Chondrocyte (in vitro differentiated cells): ENCODE data around the gene C16orf90. TPM values are rescaled to one million over a fixed set of nuclear protein-coding genes. Genes with fewer than 3 reads are reported as not detected.

ENCODE experiments used
- DNase-seq: peaks from one replicate; pipeline ENCODE4 v3.0.0; 2021; ENCODE audit warnings: mixed read lengths, low spot score
- H3K27ac Mint-ChIP-seq: one replicate; pipeline ENCODE4 v1.8.0; 2021; ENCODE audit warnings: mild to moderate bottlenecking, moderate library complexity, mixed read lengths; ENCODE audit not compliant: unreplicated experiment
- H3K27me3 Mint-ChIP-seq: 2 replicates; pipeline ENCODE4 v1.8.0; 2021; ENCODE audit warnings: low read depth, mixed read lengths
- H3K36me3 Mint-ChIP-seq: 2 replicates; pipeline ENCODE4 v1.8.0; 2021; ENCODE audit warnings: low read depth, mixed read lengths
- H3K4me1 Mint-ChIP-seq: 2 replicates; pipeline ENCODE4 v1.8.0; 2021; ENCODE audit warnings: low read depth, mild to moderate bottlenecking, mixed read lengths
- H3K4me3 Mint-ChIP-seq: one replicate; pipeline ENCODE4 v1.8.0; 2021; ENCODE audit warnings: mild to moderate bottlenecking, moderate library complexity, mixed read lengths; ENCODE audit not compliant: unreplicated experiment
- H3K9me3 Mint-ChIP-seq: 2 replicates; pipeline ENCODE4 v1.8.0; 2021; ENCODE audit warnings: low read depth, mixed read lengths
- CTCF ChIP-seq: fragments of 200-600 bp; sonication (generic); IDR thresholded peaks from 2 replicates; pipeline ENCODE4 v1.5.0; 2021; ENCODE audit warnings: antibody characterized with exemption, mild to moderate bottlenecking, moderate library complexity
- total RNA-seq: library from RNA; stranded (reverse); gene quantifications from 3 replicates; pipeline ENCODE4 v1.2.1, GENCODE V29; 2021

The C16orf90 gene
- total RNA-seq, 1 donor from 2014 or later = not detected

- Mint-ChIP-seq H3K27ac (no peak overlapping the region), H3K9me3 (no peaks in the 10 kb centered on the region), H3K4me3 (no peak overlapping the region), H3K36me3 (peaks cover 5% of the 10 kb centered on the region), H3K27me3 (no peaks in the 10 kb centered on the region), H3K4me1 (peaks cover 16% of the 10 kb centered on the region)
- no peak for TF ChIP-seq CTCF
- no peak for DNase-seq
Measured at GRCh38 chr16:3469736-3470135, 25.6 kb downstream of the C16orf90 start.

GRCh38 chr16:3468501-3468900 is 26.8 kb downstream of the C16orf90 start:
- Mint-ChIP-seq H3K9me3 (no peaks in the 10 kb centered on the region), H3K4me3 (no peak overlapping the region), H3K36me3 (peaks cover 5% of the 10 kb centered on the region), H3K27me3 (no peaks in the 10 kb centered on the region), H3K27ac (no peak overlapping the region), H3K4me1 (peaks cover 24% of the 10 kb centered on the region)
- no peak for DNase-seq
- no peak for TF ChIP-seq CTCF

- Mint-ChIP-seq H3K36me3 (peaks cover 5% of the 10 kb centered on the region), H3K27me3 (no peaks in the 10 kb centered on the region), H3K4me3 (no peak overlapping the region), H3K27ac (no peak overlapping the region), H3K9me3 (no peaks in the 10 kb centered on the region), H3K4me1 (peaks cover 20% of the 10 kb centered on the region)
- TF ChIP-seq CTCF = no peak
- DNase-seq = no peak
Measured at GRCh38 chr16:3467921-3468320, 27.4 kb downstream of the C16orf90 start.

GRCh38 chr16:3467182-3467581 is 28.1 kb downstream of the C16orf90 start:
- peaks cover 23% of the 10 kb centered on the region for H3K4me1 Mint-ChIP-seq

GRCh38 chr16:3465911-3466584 is 29.2 kb downstream of the C16orf90 start:
- DNase-seq = no peak
- Mint-ChIP-seq H3K27ac (no peak overlapping the region), H3K4me3 (no peak overlapping the region), H3K4me1 (peaks cover 32% of the 10 kb centered on the region), H3K27me3 (no peaks in the 10 kb centered on the region), H3K36me3 (peaks cover 5% of the 10 kb centered on the region), H3K9me3 (no peaks in the 10 kb centered on the region)
- TF ChIP-seq CTCF = no peak

More at GRCh38 chr16:3467182-3467581, 28.1 kb downstream of the C16orf90 start:
- no peak overlapping the region for H3K4me3 Mint-ChIP-seq
- H3K9me3 Mint-ChIP-seq = no peaks in the 10 kb centered on the region
- H3K36me3 Mint-ChIP-seq = peaks cover 5% of the 10 kb centered on the region
- no peaks in the 10 kb centered on the region for H3K27me3 Mint-ChIP-seq
- DNase-seq = no peak
- H3K27ac Mint-ChIP-seq = no peak overlapping the region
- TF ChIP-seq CTCF = no peak
